ENCODE data around the gene RHBDL1. TPM values are rescaled to one million over a fixed set of nuclear protein-coding genes. Genes with fewer than 3 reads are reported as not detected.

The RHBDL1 gene
- total and polyA plus RNA-seq, 9 of the 15 experiments (the other 6 are each of a cell fraction or from before 2014, with no cell fraction given), result 0.03 to 5.6 (median 1.3) TPM; not detected in 1

- TF ChIP-seq PREB (CRISPR knock-in tag; IDR thresholded peaks at IDR 0.05) (no peak), ZNF282 (CRISPR knock-in tag; IDR thresholded peaks at IDR 0.05) (0 out of 2 replicates have a peak, but pooled peaks have one; percentile 56), BDP1 (IDR thresholded peaks at IDR 0.05; ENCODE audit: insufficient read depth, insufficient read length) (no peak), HDAC6 (IDR thresholded peaks at IDR 0.05; ENCODE audit: low read depth, low read length) (no peak), RCOR1 (IDR thresholded peaks at IDR 0.05; ENCODE audit: borderline replicate concordance in 1 of 2, low read depth in 2 of 2, low read length in 2 of 2) (0 out of 4 replicates have a peak, but pooled peaks of 1 of the 2 experiments have one; percentile 4), ZNF644 (tag; IDR thresholded peaks at IDR 0.05; ENCODE audit: low read depth) (no peak), HMG20B (CRISPR knock-in tag; IDR thresholded peaks at IDR 0.05) (no peak), SNRNP70 (optimal IDR thresholded peaks at IDR 0.05; ENCODE audit: low read depth, low read length) (no peak), CHD7 (IDR thresholded peaks at IDR 0.05; ENCODE audit: low read depth, low read length) (no peak), ZNF77 (CRISPR knock-in tag; IDR thresholded peaks at IDR 0.05) (no peak), CBFB (CRISPR knock-in tag; IDR thresholded peaks at IDR 0.05) (no peak), POLR2B (IDR thresholded peaks at IDR 0.05; ENCODE audit: low read depth, partially characterized antibody) (no peak), ZBTB8A (IDR thresholded peaks at IDR 0.05; ENCODE audit: partially characterized antibody) (no peak), ZBTB12 (CRISPR knock-in tag; IDR thresholded peaks at IDR 0.05) (no peak), ZNF24 (IDR thresholded peaks at IDR 0.05) (no peak), TARDBP (IDR thresholded peaks at IDR 0.05) (no peak)
Measured at GRCh38 chr16:715477-716199, 40.2 kb downstream of the RHBDL1 start (continued).

Data from K562 (cell line).